MCF 10A (cell line): ENCODE data around the gene PAX5. TPM values are rescaled to one million over a fixed set of nuclear protein-coding genes. Genes with fewer than 3 reads are reported as not detected.

Experiments used
- BruUV-seq: library from RNA; stranded (reverse); fragments of 400-500 nt; replicated peaks from 2 replicates; lab custom pipeline; 2021; lab: Mats Ljungman, UMichigan
- CTCF ChIA-PET: fragments of 300-600 bp; sonication (Branson Sonifier 250); formaldehyde crosslinking; extraction: SDS; loops from one replicate; lab custom pipeline; 2021; ENCODE audit warnings: antibody characterized with exemption, inconsistent platforms; lab: Yijun Ruan, JAX
- POLR2A ChIA-PET: fragments of 300-600, 350-650 bp; sonication (Branson Sonifier 250); formaldehyde crosslinking; extraction: SDS; loops from one replicate; lab custom pipeline; 2020; ENCODE audit warnings: antibody characterized with exemption, inconsistent platforms; lab: Yijun Ruan, JAX
- DNase-seq: peaks from one replicate; pipeline ENCODE4 v3.0.0-alpha.2; 2018; ENCODE audit not compliant: unreplicated experiment
- H3K27ac Mint-ChIP-seq: one replicate; pipeline ENCODE4 v1.8.0; 2022; ENCODE audit warnings: mild to moderate bottlenecking, low read depth, mixed read lengths; ENCODE audit not compliant: unreplicated experiment
- H3K27me3 Mint-ChIP-seq: one replicate; pipeline ENCODE4 v1.8.0; 2022; ENCODE audit warnings: mixed read lengths; ENCODE audit not compliant: insufficient read depth, unreplicated experiment
- H3K36me3 Mint-ChIP-seq: one replicate; pipeline ENCODE4 v1.8.0; 2022; ENCODE audit warnings: mild to moderate bottlenecking, moderate library complexity, mixed read lengths; ENCODE audit not compliant: insufficient read depth, unreplicated experiment
- H3K4me1 Mint-ChIP-seq: one replicate; pipeline ENCODE4 v1.8.0; 2022; ENCODE audit warnings: mixed read lengths; ENCODE audit not compliant: insufficient read depth, unreplicated experiment
- H3K4me3 Mint-ChIP-seq: one replicate; pipeline ENCODE4 v1.8.0; 2022; ENCODE audit warnings: mild to moderate bottlenecking, moderate library complexity, mixed read lengths; ENCODE audit not compliant: unreplicated experiment
- H3K9me3 Mint-ChIP-seq: one replicate; pipeline ENCODE4 v1.8.0; 2022; ENCODE audit warnings: mixed read lengths; ENCODE audit not compliant: unreplicated experiment
- CTCF ChIP-seq: fragments of 200-600 bp; IDR thresholded peaks from one replicate; pipeline ENCODE4 v1.8.0; 2022; ENCODE audit warnings: antibody characterized with exemption, mild to moderate bottlenecking; ENCODE audit not compliant: unreplicated experiment
- intact Hi-C: fragments of 100-400 bp; cut with micrococcal nuclease; formaldehyde crosslinking; loops from 2 replicates; pipeline ENCODE4 v1.14.1; 2022
- total RNA-seq: library from RNA; stranded (reverse); gene quantifications from 2 replicates; pipeline ENCODE4 v1.2.3, GENCODE V29; 2022

The PAX5 gene
- total RNA-seq, 1 experiment from 2014 or later, result not detected

GRCh38 chr9:36924071-36924470 lies 110.0 kb downstream of the PAX5 start:
- CTCF ChIA-PET, result no interaction called here
- BruUV-seq, result no TSS peak
- no peak for TF ChIP-seq CTCF
- Mint-ChIP-seq H3K36me3 (no peaks in the 10 kb centered on the region), H3K27me3 (no peaks in the 10 kb centered on the region), H3K4me3 (no peak overlapping the region), H3K4me1 (peaks cover 39% of the 10 kb centered on the region), H3K9me3 (no peaks in the 10 kb centered on the region), H3K27ac (peak overlapping the region; percentile 17)
- intact Hi-C loops, result no loop called here
- POLR2A ChIA-PET, result no interaction called here
- peak; percentile 91 for DNase-seq

GRCh38 chr9:36923025-36923625 lies 110.9 kb downstream of the PAX5 start:
- intact Hi-C loops, result no loop called here
- H3K27ac Mint-ChIP-seq, result no peak overlapping the region
- BruUV-seq, result no TSS peak
- peaks cover 35% of the 10 kb centered on the region for H3K4me1 Mint-ChIP-seq
- TF ChIP-seq CTCF, result no peak
- no peaks in the 10 kb centered on the region for H3K36me3 Mint-ChIP-seq
- no peak overlapping the region for H3K4me3 Mint-ChIP-seq
- H3K27me3 Mint-ChIP-seq, result no peaks in the 10 kb centered on the region
- no peak for DNase-seq
- no peaks in the 10 kb centered on the region for H3K9me3 Mint-ChIP-seq
- ChIA-PET POLR2A (no interaction called here), CTCF (interaction anchor here (0.5 to 0.9 kb wide), 2 partner anchors 50 to 893 kb away, joined by 3 to 5 read pairs; no protein-coding TSS in a partner anchor)

- peaks cover 35% of the 10 kb centered on the region for H3K4me1 Mint-ChIP-seq
- H3K27ac Mint-ChIP-seq, result no peak overlapping the region
- peak; percentile 52 for DNase-seq
- H3K27me3 Mint-ChIP-seq, result no peaks in the 10 kb centered on the region
- intact Hi-C loops, result no loop called here
- no peak for TF ChIP-seq CTCF
- no peak overlapping the region for H3K4me3 Mint-ChIP-seq
- no TSS peak for BruUV-seq
- no peaks in the 10 kb centered on the region for H3K36me3 Mint-ChIP-seq
- H3K9me3 Mint-ChIP-seq, result no peaks in the 10 kb centered on the region
- POLR2A ChIA-PET, result no interaction called here
- CTCF ChIA-PET, result interaction anchor here (0.5 to 0.9 kb wide), 2 partner anchors 49 to 894 kb away, joined by 3 to 5 read pairs; no protein-coding TSS in a partner anchor
Observed at GRCh38 chr9:36922548-36922947, 111.5 kb downstream of the PAX5 start.

- ChIA-PET POLR2A (interaction anchor here (1.0 to 1.5 kb wide), 3 partner anchors 29 to 44 kb away, joined by 3 to 4 read pairs (median 3); no protein-coding TSS in a partner anchor), CTCF (interaction anchor here (0.6 to 1.2 kb wide), 5 partner anchors 22 to 497 kb away, joined by 3 to 8 read pairs (median 3); no protein-coding TSS in a partner anchor)
- Mint-ChIP-seq H3K27me3 (peaks cover 23% of the 10 kb centered on the region), H3K4me3 (no peak overlapping the region), H3K27ac (no peak overlapping the region), H3K9me3 (no peaks in the 10 kb centered on the region), H3K4me1 (no peaks in the 10 kb centered on the region), H3K36me3 (no peaks in the 10 kb centered on the region)
- no peak for TF ChIP-seq CTCF
- peak; percentile 40 for DNase-seq
- BruUV-seq, result no TSS peak
- intact Hi-C loops, result no loop called here
Observed at GRCh38 chr9:36914212-36914577, 119.9 kb downstream of the PAX5 start.
